Measurements from ENCODE around the gene ATP2C2. TPM values are rescaled to one million over a fixed set of nuclear protein-coding genes. Genes with fewer than 3 reads are reported as not detected.
A peak's percentile ranks its signal among the peaks of the same experiment; 100 is the strongest.

ATP2C2 gene
- total and polyA plus RNA-seq, 2 donors (not counting 1 experiment from before 2014, with no cell fraction given) = not detected

- Histone ChIP-seq H3K9ac (ENCODE audit: insufficient read depth, low read length) (no peak overlapping the region), H3K36me3 (ENCODE audit: control insufficient read depth, insufficient read depth, low read length) (no peaks in the 10 kb centered on the region), H3K4me1 (ENCODE audit: control insufficient read depth, extremely low read depth, insufficient read depth, low read length) (no peaks in the 10 kb centered on the region), H3K27ac (ENCODE audit: insufficient read depth, low read length) (no peak overlapping the region), H3K79me2 (ENCODE audit: control insufficient read depth, insufficient read depth, low read length) (no peaks in the 10 kb centered on the region), H3K9me3 (ENCODE audit: control insufficient read depth, insufficient read depth, low read depth, low read length) (no peaks in the 10 kb centered on the region), H3K4me3 (replicated peaks in 1 of 4; ENCODE audit: control extremely low read depth in 1 of 4, insufficient read depth in 1 of 4, low read depth in 3 of 4, low read length in 4 of 4) (no peak overlapping the region), H3K27me3 (ENCODE audit: control insufficient read depth, insufficient read depth, low read length) (peaks cover 9% of the 10 kb centered on the region), H2AFZ (ENCODE audit: low read length) (no peak overlapping the region), H3K4me2 (ENCODE audit: extremely low read depth, insufficient read depth, low read length) (no peak overlapping the region), H4K20me1 (ENCODE audit: control insufficient read depth, extremely low read depth, insufficient read depth, low read length) (no peaks in the 10 kb centered on the region)
- no peak for DNase-seq (ENCODE audit: low read depth in 2 of 2)
- TF ChIP-seq CTCF (conservative IDR thresholded peaks at IDR 0.05 in 1 of 2, IDR thresholded peaks at IDR 0.05 in 1 of 2; ENCODE audit: low read depth in 1 of 2, low read length in 2 of 2) (no peak), EZH2 (IDR thresholded peaks at IDR 0.05; ENCODE audit: low read length, missing control alignments) (no peak)
Measured at GRCh38 chr16:84421081-84421937, 53.0 kb downstream of the ATP2C2 start.

GRCh38 chr16:84421938-84422220, 53.5 kb downstream of the ATP2C2 start:
- no peak for DNase-seq (ENCODE audit: low read depth in 2 of 2)
- Histone ChIP-seq H3K79me2 (ENCODE audit: control insufficient read depth, insufficient read depth, low read length) (no peaks in the 10 kb centered on the region), H3K27me3 (ENCODE audit: control insufficient read depth, insufficient read depth, low read length) (peaks cover 5% of the 10 kb centered on the region), H3K36me3 (ENCODE audit: control insufficient read depth, insufficient read depth, low read length) (no peaks in the 10 kb centered on the region), H4K20me1 (ENCODE audit: control insufficient read depth, extremely low read depth, insufficient read depth, low read length) (no peaks in the 10 kb centered on the region), H3K4me1 (ENCODE audit: control insufficient read depth, extremely low read depth, insufficient read depth, low read length) (no peaks in the 10 kb centered on the region), H3K9me3 (ENCODE audit: control insufficient read depth, insufficient read depth, low read depth, low read length) (no peaks in the 10 kb centered on the region), H3K4me3 (replicated peaks in 1 of 4; ENCODE audit: control extremely low read depth in 1 of 4, insufficient read depth in 1 of 4, low read depth in 3 of 4, low read length in 4 of 4) (no peak overlapping the region), H3K9ac (ENCODE audit: insufficient read depth, low read length) (no peak overlapping the region), H3K27ac (ENCODE audit: insufficient read depth, low read length) (no peak overlapping the region), H3K4me2 (ENCODE audit: extremely low read depth, insufficient read depth, low read length) (no peak overlapping the region), H2AFZ (ENCODE audit: low read length) (no peak overlapping the region)
- no peak for TF ChIP-seq CTCF (conservative IDR thresholded peaks at IDR 0.05 in 1 of 2, IDR thresholded peaks at IDR 0.05 in 1 of 2; ENCODE audit: low read depth in 1 of 2, low read length in 2 of 2)
- TF ChIP-seq EZH2 (IDR thresholded peaks at IDR 0.05; ENCODE audit: low read length, missing control alignments) = no peak

- Histone ChIP-seq H3K9me3 (ENCODE audit: control insufficient read depth, insufficient read depth, low read depth, low read length) (no peaks in the 10 kb centered on the region), H2AFZ (ENCODE audit: low read length) (peak overlapping the region; percentile 43), H3K79me2 (ENCODE audit: control insufficient read depth, insufficient read depth, low read length) (no peaks in the 10 kb centered on the region), H3K27me3 (ENCODE audit: control insufficient read depth, insufficient read depth, low read length) (no peaks in the 10 kb centered on the region), H3K27ac (ENCODE audit: insufficient read depth, low read length) (no peak overlapping the region), H3K4me1 (ENCODE audit: control insufficient read depth, extremely low read depth, insufficient read depth, low read length) (no peaks in the 10 kb centered on the region), H3K36me3 (ENCODE audit: control insufficient read depth, insufficient read depth, low read length) (no peaks in the 10 kb centered on the region), H4K20me1 (ENCODE audit: control insufficient read depth, extremely low read depth, insufficient read depth, low read length) (no peaks in the 10 kb centered on the region), H3K9ac (ENCODE audit: insufficient read depth, low read length) (no peak overlapping the region), H3K4me3 (replicated peaks in 1 of 4; ENCODE audit: control extremely low read depth in 1 of 4, insufficient read depth in 1 of 4, low read depth in 3 of 4, low read length in 4 of 4) (no peak overlapping the region), H3K4me2 (ENCODE audit: extremely low read depth, insufficient read depth, low read length) (no peak overlapping the region)
- peak; percentile 39 to 42 for DNase-seq (ENCODE audit: low read depth in 2 of 2)
- TF ChIP-seq CTCF (conservative IDR thresholded peaks at IDR 0.05 in 1 of 2, IDR thresholded peaks at IDR 0.05 in 1 of 2; ENCODE audit: low read depth in 1 of 2, low read length in 2 of 2) (no peak), EZH2 (IDR thresholded peaks at IDR 0.05; ENCODE audit: low read length, missing control alignments) (no peak)
Measured at GRCh38 chr16:84423416-84423837, 55.1 kb downstream of the ATP2C2 start.

Data from fibroblast of lung (primary cell).